ENCODE data around the gene TRMT13.
A peak's percentile ranks its signal among the peaks of the same experiment; 100 is the strongest.
"Not testable (repeated sequence)": the region's sequence is repeated elsewhere in the genome, so short reads cannot be mapped to it uniquely, and the experiment has no call there.

TRMT13 gene

DNA sequence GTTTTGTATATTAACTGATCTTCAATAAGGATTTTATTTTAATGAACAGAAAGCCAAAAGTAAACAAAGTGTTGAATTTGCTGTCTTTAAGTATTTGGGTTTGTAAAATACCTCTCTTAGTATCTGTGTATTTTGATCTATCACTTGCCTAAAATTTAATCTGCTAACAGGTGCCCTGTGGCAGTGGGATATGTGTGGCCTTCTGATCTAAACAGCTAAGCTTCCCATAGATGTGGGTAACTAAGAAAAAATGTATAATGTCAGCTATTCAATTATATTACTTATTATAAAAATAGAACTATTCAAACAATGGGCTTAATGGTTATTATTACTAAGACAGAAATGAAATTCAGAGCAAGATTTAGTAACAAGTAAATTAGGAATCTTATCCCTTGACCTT is 29.9 kb downstream of the TRMT13 start:
- DNase-seq (ENCODE audit: low spot score): no peak

DNA sequence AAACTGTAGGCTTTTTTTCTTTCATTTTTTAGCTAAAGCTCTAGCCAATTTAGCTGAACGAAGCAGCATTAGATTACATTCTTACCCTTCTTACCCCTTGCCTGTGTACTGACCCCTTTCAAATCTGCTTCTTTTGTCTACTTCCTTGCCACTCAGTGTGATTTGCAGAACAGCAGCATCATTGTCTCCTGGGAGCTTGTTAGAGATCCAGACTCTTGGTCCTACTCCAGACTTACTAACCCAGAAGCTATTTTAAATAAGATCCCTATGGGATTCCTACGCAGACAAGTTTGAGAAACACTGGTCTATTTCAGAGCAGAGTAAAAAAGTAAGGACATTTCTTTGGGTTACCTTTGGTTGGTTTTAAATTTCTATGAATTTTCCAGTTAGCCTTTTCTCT is 31.3 kb downstream of the TRMT13 start:
- DNase-seq (ENCODE audit: low spot score): no peak

- DNase-seq (ENCODE audit: low spot score): no peak
These were observed 31.7 kb downstream of the TRMT13 start for GRCh38 chr1:100164702-100165101.

DNA sequence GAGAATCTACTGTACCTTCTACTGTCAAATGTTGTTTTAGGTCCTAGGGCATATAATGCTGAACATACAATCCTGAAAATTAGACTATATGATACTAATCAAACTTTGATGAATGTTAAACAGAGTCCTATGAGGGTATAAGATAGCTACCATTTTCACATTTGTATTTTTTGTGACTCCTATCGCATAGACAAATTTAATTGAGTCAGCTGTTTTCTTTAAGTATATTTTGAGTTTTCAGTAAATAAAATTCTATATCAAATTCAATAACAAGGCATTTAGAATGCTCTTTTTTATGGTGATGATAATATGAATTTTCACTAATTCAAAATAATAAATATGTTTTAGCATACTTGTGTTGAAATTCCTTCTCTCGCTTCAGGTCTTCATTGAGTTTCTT is 35.1 kb downstream of the TRMT13 start:
- no peak for DNase-seq (ENCODE audit: low spot score)

- DNase-seq (ENCODE audit: low spot score): no peak
These were observed 44.5 kb downstream of the TRMT13 start for GRCh38 chr1:100177295-100178041.

DNA sequence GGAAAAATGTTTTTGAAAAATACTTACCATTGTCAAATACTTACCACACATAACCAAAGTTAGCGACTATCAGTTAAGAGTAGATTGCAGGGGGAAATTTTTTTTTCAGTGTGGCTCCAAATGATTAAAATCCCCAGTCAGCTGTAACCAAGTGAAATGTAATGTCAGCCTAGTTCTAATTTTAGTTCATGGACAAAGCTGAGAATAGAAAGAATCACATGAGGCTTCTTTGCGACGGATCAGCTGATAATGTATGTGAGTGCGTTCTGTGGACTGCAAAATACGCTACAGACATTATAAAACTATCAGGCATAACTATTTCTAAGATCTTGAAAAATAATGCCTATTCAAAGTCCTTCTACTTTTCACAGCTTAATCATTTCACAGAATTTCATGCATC is 45.1 kb downstream of the TRMT13 start, which contains the start of gene LRRC39:
TSS of gene LRRC39 (minus strand) at position 166 of the 400 bp plus-strand sequence. CDS start 9,740 bp downstream, outside the sequence.
- no peak for DNase-seq (ENCODE audit: low spot score)

DNA sequence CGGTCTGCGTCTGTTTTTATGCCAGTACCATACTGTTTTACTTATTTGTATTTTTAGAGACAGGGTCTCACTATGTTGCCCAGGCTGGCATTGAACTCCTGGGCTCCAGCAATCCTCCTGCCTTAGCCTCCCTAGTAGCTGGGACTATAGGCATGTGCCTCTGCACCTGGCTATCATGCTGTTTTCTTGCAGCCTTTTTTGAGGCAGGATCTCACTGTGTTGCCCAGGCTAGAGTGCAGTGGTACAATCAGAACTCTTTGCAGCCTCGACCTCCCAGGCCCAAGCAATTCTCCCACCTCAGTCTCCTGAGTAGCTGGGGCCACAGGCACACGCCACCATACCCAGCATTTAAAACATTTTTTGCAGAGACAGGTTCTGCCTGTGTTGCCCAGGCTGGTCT is 50.4 kb downstream of the TRMT13 start:
- DNase-seq (ENCODE audit: low spot score): no peak

DNA sequence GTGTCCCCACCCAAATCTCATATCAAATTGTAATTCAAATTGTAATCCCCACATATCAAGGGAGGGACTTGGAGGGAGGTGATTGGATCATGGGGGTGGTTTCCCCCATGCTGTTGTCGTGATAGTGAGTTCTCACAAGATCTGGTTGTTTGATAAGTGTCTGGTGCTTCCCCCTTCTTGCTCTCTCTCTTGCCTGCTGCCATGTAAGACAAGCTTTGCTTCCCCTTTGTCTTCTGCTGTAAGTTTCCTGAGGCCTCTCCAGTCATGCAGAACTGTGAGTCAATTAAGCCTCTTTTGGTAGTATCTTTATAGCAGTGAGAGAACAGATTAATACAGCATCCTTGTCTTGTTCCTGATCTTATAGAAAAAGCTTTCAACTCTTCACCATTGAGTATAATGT is 51.6 kb downstream of the TRMT13 start:
- DNase-seq (ENCODE audit: low spot score): no peak

DNA sequence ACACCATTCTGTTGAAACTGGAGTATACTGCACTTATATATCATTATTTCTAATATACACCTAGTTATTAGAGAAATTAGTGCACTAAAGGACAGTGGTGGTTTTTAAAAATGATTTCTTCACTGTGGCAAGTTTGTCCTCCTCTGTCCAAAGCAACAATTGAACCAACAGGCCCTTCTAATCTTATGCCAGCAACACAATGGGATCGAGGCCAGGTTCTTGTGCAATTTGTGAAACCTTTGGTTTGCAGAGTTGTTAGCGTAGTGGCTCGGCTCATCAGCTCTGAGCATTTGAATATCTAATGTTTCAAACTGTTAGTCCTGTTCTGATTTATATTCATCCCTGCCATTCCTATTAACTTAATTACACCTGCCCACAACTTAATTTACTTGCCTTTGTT is 54.9 kb downstream of the TRMT13 start:
- peak; percentile 45 for DNase-seq (ENCODE audit: low spot score)

- DNase-seq (ENCODE audit: low spot score): peak; percentile 5
These were observed 55.7 kb downstream of the TRMT13 start for GRCh38 chr1:100188617-100189016.

DNA sequence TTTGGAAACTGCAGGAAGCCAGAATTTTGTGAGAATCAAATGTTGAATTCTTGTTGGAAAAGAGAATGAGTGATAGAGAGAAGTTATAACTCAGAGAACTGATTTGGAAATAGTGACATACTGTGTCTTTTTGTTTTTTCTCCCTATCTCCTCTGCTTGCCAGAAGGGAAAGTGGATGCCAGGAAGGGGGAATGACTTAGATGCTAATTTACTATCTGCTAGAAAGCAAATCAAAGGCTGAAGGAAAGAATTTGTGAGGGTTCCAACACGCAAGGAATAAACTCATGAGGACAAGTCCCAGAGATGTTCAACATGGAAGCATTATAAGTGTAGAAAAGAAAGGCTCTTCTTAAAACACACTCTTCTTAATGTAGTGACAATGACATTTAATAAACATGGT is 65.6 kb downstream of the TRMT13 start:
- DNase-seq (ENCODE audit: low spot score): no peak

DNA sequence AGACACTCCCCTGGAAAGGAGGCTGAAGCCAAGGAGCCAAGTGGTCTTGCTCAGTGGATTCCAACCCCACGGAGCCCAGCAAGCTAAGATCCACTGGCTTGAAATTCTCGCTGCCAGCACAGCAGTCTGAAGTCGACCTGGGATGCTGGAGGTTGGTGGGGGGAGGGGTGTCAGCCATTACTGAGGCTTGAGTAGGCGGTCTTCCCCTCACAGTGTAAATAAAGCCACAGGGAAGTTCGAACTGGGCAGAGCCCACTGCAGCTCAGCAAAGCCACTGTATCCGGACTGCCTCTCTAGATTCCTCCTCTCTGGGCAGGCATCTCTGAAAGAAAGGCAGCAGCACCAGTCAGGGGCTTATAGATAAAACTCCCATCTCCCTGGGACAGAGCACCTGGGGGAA is 67.1 kb downstream of the TRMT13 start:
- DNase-seq (ENCODE audit: low spot score): not testable (repeated sequence)
